Measurements from ENCODE around the gene PSMG3. TPM values are rescaled to one million over a fixed set of nuclear protein-coding genes. Genes with fewer than 3 reads are reported as not detected.

Gene PSMG3
- total and polyA plus RNA-seq, 2 donors from 2014 or later, result 29.7 to 66.6 TPM

GRCh38 chr7:1576521-1577253, 6.9 kb upstream of the PSMG3 start:
- Histone ChIP-seq H3K36me3 (ENCODE audit: control insufficient read depth in 2 of 3, insufficient read depth in 3 of 3, low read length in 3 of 3) (no peaks in the 10 kb centered on the region), H3K4me3 (ENCODE audit: low read length in 3 of 3) (no peak overlapping the region), H3K9me3 (ENCODE audit: control insufficient read depth in 2 of 3, insufficient read depth in 1 of 3, low read length in 3 of 3) (no peaks in the 10 kb centered on the region), H3K27ac (ENCODE audit: low read depth in 2 of 2, low read length in 2 of 2) (no peak overlapping the region), H3K4me1 (ENCODE audit: control insufficient read depth in 2 of 3, insufficient read depth in 2 of 3, low read depth in 1 of 3, low read length in 3 of 3) (peaks cover 0 to 3% (median 0%) of the 10 kb centered on the region in 3 donors), H3K27me3 (ENCODE audit: control insufficient read depth, insufficient read depth, low read length) (no peaks in the 10 kb centered on the region), H3K9ac (ENCODE audit: low read length in 3 of 3) (no peak overlapping the region)
- FAIRE-seq, result no peak
- no peak for TF ChIP-seq CTCF (IDR thresholded peaks at IDR 0.05; ENCODE audit: borderline replicate concordance, extremely low read depth, insufficient read depth)
- intact Hi-C loops (cut with DNase I), result no loop called here
- DNase-seq, result no peak

- H3K4me1 ChIP-seq (ENCODE audit: control insufficient read depth in 2 of 3, insufficient read depth in 2 of 3, low read depth in 1 of 3, low read length in 3 of 3), result peaks cover 0 to 6% (median 4%) of the 10 kb centered on the region in 3 donors
- no peak for DNase-seq
- TF ChIP-seq CTCF (IDR thresholded peaks at IDR 0.05; ENCODE audit: borderline replicate concordance, extremely low read depth, insufficient read depth), result no peak
- H3K27me3 ChIP-seq (ENCODE audit: control insufficient read depth, insufficient read depth, low read length), result no peaks in the 10 kb centered on the region
- H3K9ac ChIP-seq (ENCODE audit: low read length in 3 of 3), result no peak overlapping the region
- H3K9me3 ChIP-seq (ENCODE audit: control insufficient read depth in 2 of 3, insufficient read depth in 1 of 3, low read length in 3 of 3), result no peaks in the 10 kb centered on the region
- H3K4me3 ChIP-seq (ENCODE audit: low read length in 3 of 3), result no peak overlapping the region
- H3K27ac ChIP-seq (ENCODE audit: low read depth in 2 of 2, low read length in 2 of 2), result no peak overlapping the region
- FAIRE-seq, result no peak
- intact Hi-C loops (cut with DNase I), result no loop called here
- no peaks in the 10 kb centered on the region for H3K36me3 ChIP-seq (ENCODE audit: control insufficient read depth in 2 of 3, insufficient read depth in 3 of 3, low read length in 3 of 3)
These were observed 6.0 kb upstream of the PSMG3 start for GRCh38 chr7:1575809-1576208.

- Histone ChIP-seq H3K9ac (ENCODE audit: low read length in 3 of 3) (no peak overlapping the region), H3K4me1 (ENCODE audit: control insufficient read depth in 2 of 3, insufficient read depth in 2 of 3, low read depth in 1 of 3, low read length in 3 of 3) (peaks cover 0 to 12% (median 7%) of the 10 kb centered on the region in 3 donors), H3K36me3 (ENCODE audit: control insufficient read depth in 2 of 3, insufficient read depth in 3 of 3, low read length in 3 of 3) (no peaks in the 10 kb centered on the region), H3K9me3 (ENCODE audit: control insufficient read depth in 2 of 3, insufficient read depth in 1 of 3, low read length in 3 of 3) (no peaks in the 10 kb centered on the region), H3K27me3 (ENCODE audit: control insufficient read depth, insufficient read depth, low read length) (no peaks in the 10 kb centered on the region), H3K4me3 (ENCODE audit: low read length in 3 of 3) (no peak overlapping the region), H3K27ac (ENCODE audit: low read depth in 2 of 2, low read length in 2 of 2) (no peak overlapping the region)
- intact Hi-C loops (cut with DNase I), result no loop called here
- DNase-seq (no peak), FAIRE-seq (no peak)
- TF ChIP-seq CTCF (IDR thresholded peaks at IDR 0.05; ENCODE audit: borderline replicate concordance, extremely low read depth, insufficient read depth), result no peak
These were observed 2.4 kb upstream of the PSMG3 start for GRCh38 chr7:1572111-1572822.

All from kidney (tissue), 14 donors.